ENCODE results near the gene TXLNG.

The TXLNG gene

GRCh38 chrX:16786791-16787735 lies 797 bp downstream of the TXLNG start:
- DNase-seq = no peak

- DNase-seq = no peak
Observed at GRCh38 chrX:16788477-16788876, 2.2 kb downstream of the TXLNG start.

- no peak for DNase-seq
Observed at GRCh38 chrX:16796298-16796697, 10.0 kb downstream of the TXLNG start.

GRCh38 chrX:16797358-16797757 lies 11.1 kb downstream of the TXLNG start:
- no peak for DNase-seq

- no peak for DNase-seq
Observed at GRCh38 chrX:16797841-16798240, 11.6 kb downstream of the TXLNG start.

GRCh38 chrX:16804923-16805464 lies 18.7 kb downstream of the TXLNG start:
- no peak for DNase-seq

GRCh38 chrX:16807548-16807947 lies 21.3 kb downstream of the TXLNG start:
- DNase-seq = peak; percentile 1

GRCh38 chrX:16807976-16808542 lies 21.8 kb downstream of the TXLNG start:
- DNase-seq = no peak

GRCh38 chrX:16814597-16814996 lies 28.3 kb downstream of the TXLNG start:
- DNase-seq = no peak

GRCh38 chrX:16819634-16820033 lies 33.4 kb downstream of the TXLNG start:
- DNase-seq = no peak

GRCh38 chrX:16822723-16823122 lies 36.5 kb downstream of the TXLNG start:
- no peak for DNase-seq

- no peak for DNase-seq
Observed at GRCh38 chrX:16825264-16826035, 39.2 kb downstream of the TXLNG start.

GRCh38 chrX:16826207-16826606 lies 39.9 kb downstream of the TXLNG start:
- peak; percentile 19 for DNase-seq

GRCh38 chrX:16827225-16827624 lies 41.0 kb downstream of the TXLNG start:
- DNase-seq = no peak

- DNase-seq = no peak
Observed at GRCh38 chrX:16828124-16828908, 42.0 kb downstream of the TXLNG start.

- DNase-seq = no peak
Observed at GRCh38 chrX:16832301-16832700, 46.0 kb downstream of the TXLNG start.

GRCh38 chrX:16834806-16835205 lies 48.5 kb downstream of the TXLNG start:
- DNase-seq = no peak

- no peak for DNase-seq
Observed at GRCh38 chrX:16836371-16836770, 50.1 kb downstream of the TXLNG start.

GRCh38 chrX:16838202-16839066 lies 52.2 kb downstream of the TXLNG start:
- no peak for DNase-seq

- DNase-seq = no peak
Observed at GRCh38 chrX:16839219-16839851, 53.1 kb downstream of the TXLNG start.

All from DMS153 (cell line).